Coronary artery (tissue), 2 donors: ENCODE measurements around the gene RFFL.
A peak's percentile ranks its signal among the peaks of the same experiment; 100 is the strongest.

Experiments
- DNase-seq: peaks from one replicate; pipeline ENCODE4 v3.0.0-alpha.2; 2017; ENCODE audit warnings: low spot score
- H3K27ac ChIP-seq, 2 donors: fragments of 200-600 bp; sonication (generic); one replicate each; pipeline ENCODE4 v1.5.1; 2016 to 2019
- H3K4me3 ChIP-seq: fragments of 200-600 bp; sonication (generic); 2 replicates; pipeline ENCODE4 v1.5.1; 2016; ENCODE audit warnings: mild to moderate bottlenecking, moderate library complexity
- CTCF ChIP-seq: fragments of 200-600 bp; sonication (generic); IDR thresholded peaks from one replicate; pipeline ENCODE4 v1.5.1; 2019; ENCODE audit warnings: antibody characterized with exemption

RFFL gene

GRCh38 chr17:34974179-34974578 is 89.3 kb downstream of the RFFL start:
- no peak for DNase-seq
- no peak for TF ChIP-seq CTCF
- H3K4me3 ChIP-seq = no peak overlapping the region
- no peak overlapping the region for H3K27ac ChIP-seq

- TF ChIP-seq CTCF = no peak
- Histone ChIP-seq H3K4me3 (peak within 1 kb of the TSS; percentile 78), H3K27ac (peak within 1 kb of the TSS; percentile 93)
- peak; percentile 93 for DNase-seq
These were observed 102.2 kb downstream of the RFFL start, which contains the start of the genes CCT6B and ZNF830 for GRCh38 chr17:34961093-34961911. Gene CCT6B, minus strand, starts transcription at chr17:34961460. Its CDS starts 67 bp downstream, at chr17:34961393. Gene ZNF830, plus strand, starts transcription at chr17:34961540. Its CDS starts 27 bp downstream, at chr17:34961567.

- TF ChIP-seq CTCF = no peak
- Histone ChIP-seq H3K4me3 (no peak overlapping the region), H3K27ac (no peak overlapping the region)
- no peak for DNase-seq
These were observed 105.1 kb downstream of the RFFL start for GRCh38 chr17:34958438-34958837.
